HepG2 (cell line): ENCODE data around the gene ZNF282. TPM values are rescaled to one million over a fixed set of nuclear protein-coding genes. Genes with fewer than 3 reads are reported as not detected.

Source experiments
- CREB1 ChIP-seq, 2 experiments: fragments of 450-650 bp in 1 of 2; IDR thresholded peaks; 2 replicates each; pipeline ENCODE4 v1.6.1; 2016 to 2017; ENCODE audit warnings: control low read depth in 1 of 2, mild to moderate bottlenecking in 1 of 2, missing compliant biosample characterization in 1 of 2, missing genetic modification characterization in 1 of 2
- ETV5 ChIP-seq: IDR thresholded peaks from 2 replicates; pipeline ENCODE4 v1.6.1; 2018; ENCODE audit warnings: missing biosample characterization, missing genetic modification reagents, inconsistent platforms, borderline replicate concordance
- GATAD2A ChIP-seq: IDR thresholded peaks from 2 replicates; pipeline ENCODE4 v1.6.1; 2016
- HNRNPH1 ChIP-seq: fragments of 200-400 bp; formaldehyde crosslinking; optimal IDR thresholded peaks from 2 replicates; pipeline ENCODE3; 2017; ENCODE audit warnings: mild to moderate bottlenecking, low read depth, low read length
- KDM1A ChIP-seq: IDR thresholded peaks from 2 replicates; pipeline ENCODE4 v1.6.1; 2016; ENCODE audit warnings: missing compliant biosample characterization
- MAFF ChIP-seq: IDR thresholded peaks from 2 replicates; pipeline ENCODE4 v1.6.1; 2011; ENCODE audit warnings: low read depth, low read length, improper control_type of control experiment
- NR1H2 ChIP-seq: sonication (generic); formaldehyde crosslinking; IDR thresholded peaks from 2 replicates; pipeline ENCODE4 v1.8.1; 2022; ENCODE audit warnings: low read depth, missing genetic modification reagents, borderline replicate concordance
- PATZ1 ChIP-seq: sonication (generic); formaldehyde crosslinking; IDR thresholded peaks from 2 replicates; pipeline ENCODE4 v1.4.0; 2020; ENCODE audit warnings: missing genetic modification reagents
- PITX1 ChIP-seq: sonication (generic); formaldehyde crosslinking; IDR thresholded peaks from 2 replicates; pipeline ENCODE4 v1.5.1; 2020; ENCODE audit warnings: mild to moderate bottlenecking, missing genetic modification reagents
- RFX5 ChIP-seq: IDR thresholded peaks from 2 replicates; pipeline ENCODE4 v1.6.1; 2011; ENCODE audit warnings: low read depth, low read length, improper control_type of control experiment
- TFDP2 ChIP-seq: sonication (generic); formaldehyde crosslinking; IDR thresholded peaks from 2 replicates; pipeline ENCODE4 v1.4.0; 2020; ENCODE audit warnings: missing genetic modification reagents
- TRIM24 ChIP-seq: sonication (generic); formaldehyde crosslinking; IDR thresholded peaks from 2 replicates; pipeline ENCODE4 v1.8.0; 2022; ENCODE audit warnings: mild to moderate bottlenecking, missing genetic modification reagents
- ZNF24 ChIP-seq: fragments of 450-650 bp; IDR thresholded peaks from 2 replicates; pipeline ENCODE4 v1.6.1; 2017; ENCODE audit warnings: antibody characterized with exemption, mild to moderate bottlenecking
- ZNF572 ChIP-seq: sonication (generic); formaldehyde crosslinking; IDR thresholded peaks from 2 replicates; pipeline ENCODE4 v1.5.1; 2020; ENCODE audit warnings: mild to moderate bottlenecking, missing genetic modification reagents
- ZNF652 ChIP-seq: IDR thresholded peaks from 2 replicates; pipeline ENCODE4 v1.6.1; 2016; ENCODE audit warnings: low read depth, borderline replicate concordance
- polyA plus RNA-seq, 8 experiments: library from polyadenylated mRNA; depleted of rRNA in 3 of 8; stranded (reverse) in 7 of 8; unstranded in 1 of 8; fragments of >200 nt; fragmentation: Illumina TruSeq in 4 of 8; extraction: Trizol in 4 of 8; gene quantifications; 2 replicates each; pipeline versions ENCODE4 v1.2.1 to v1.2.3, GENCODE V29; 2011 to 2016; ENCODE audit warnings: low read depth in 4 of 8, missing spikeins in 1 of 8, mixed read lengths in 1 of 8; ENCODE audit not compliant: insufficient read depth in 1 of 8
- total RNA-seq, 5 experiments: library from RNA; depleted of rRNA; stranded (reverse); fragments of >200 nt; fragmentation: Illumina TruSeq; extraction: Trizol; gene quantifications; 2 replicates each; pipeline ENCODE4 v1.2.3, GENCODE V29; 2016; ENCODE audit warnings: low read depth in 1 of 5
- TF ChIP-seq, protein P1 (sequence below): sonication (generic); formaldehyde crosslinking; IDR thresholded peaks from 2 replicates; pipeline ENCODE4 v1.4.0; 2020; ENCODE audit warnings: missing genetic modification reagents
- TF ChIP-seq, protein P2 (sequence below): sonication (generic); formaldehyde crosslinking; IDR thresholded peaks from 2 replicates; pipeline ENCODE4 v1.5.0; 2020; ENCODE audit warnings: missing genetic modification reagents, mild to moderate bottlenecking, borderline replicate concordance
- TF ChIP-seq, protein P3 (sequence below): IDR thresholded peaks from 2 replicates; pipeline ENCODE4 v1.6.1; 2012; ENCODE audit warnings: inconsistent platforms
- TF ChIP-seq, protein P4 (sequence below): sonication (generic); formaldehyde crosslinking; IDR thresholded peaks from 2 replicates; pipeline ENCODE4 v1.4.0; 2020; ENCODE audit warnings: mild to moderate bottlenecking, low read depth, missing genetic modification reagents
- TF ChIP-seq, protein P5 (sequence below): sonication (generic); formaldehyde crosslinking; IDR thresholded peaks from 2 replicates; pipeline ENCODE4 v1.4.0; 2020; ENCODE audit warnings: mild to moderate bottlenecking, missing genetic modification reagents

ZNF282 gene
- total and polyA plus RNA-seq, 2 of the 13 experiments (the other 11 are each of a cell fraction or from before 2014, with no cell fraction given), result 9.1 to 20.9 TPM

GRCh38 chr7:149239345-149240143, 44.2 kb downstream of the ZNF282 start, which contains the start of gene ZNF212 (continued):
- TF ChIP-seq, protein P1, sequence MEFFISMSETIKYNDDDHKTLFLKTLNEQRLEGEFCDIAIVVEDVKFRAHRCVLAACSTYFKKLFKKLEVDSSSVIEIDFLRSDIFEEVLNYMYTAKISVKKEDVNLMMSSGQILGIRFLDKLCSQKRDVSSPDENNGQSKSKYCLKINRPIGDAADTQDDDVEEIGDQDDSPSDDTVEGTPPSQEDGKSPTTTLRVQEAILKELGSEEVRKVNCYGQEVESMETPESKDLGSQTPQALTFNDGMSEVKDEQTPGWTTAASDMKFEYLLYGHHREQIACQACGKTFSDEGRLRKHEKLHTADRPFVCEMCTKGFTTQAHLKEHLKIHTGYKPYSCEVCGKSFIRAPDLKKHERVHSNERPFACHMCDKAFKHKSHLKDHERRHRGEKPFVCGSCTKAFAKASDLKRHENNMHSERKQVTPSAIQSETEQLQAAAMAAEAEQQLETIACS (CRISPR knock-in tag), result no peak
- TF ChIP-seq, protein P2, sequence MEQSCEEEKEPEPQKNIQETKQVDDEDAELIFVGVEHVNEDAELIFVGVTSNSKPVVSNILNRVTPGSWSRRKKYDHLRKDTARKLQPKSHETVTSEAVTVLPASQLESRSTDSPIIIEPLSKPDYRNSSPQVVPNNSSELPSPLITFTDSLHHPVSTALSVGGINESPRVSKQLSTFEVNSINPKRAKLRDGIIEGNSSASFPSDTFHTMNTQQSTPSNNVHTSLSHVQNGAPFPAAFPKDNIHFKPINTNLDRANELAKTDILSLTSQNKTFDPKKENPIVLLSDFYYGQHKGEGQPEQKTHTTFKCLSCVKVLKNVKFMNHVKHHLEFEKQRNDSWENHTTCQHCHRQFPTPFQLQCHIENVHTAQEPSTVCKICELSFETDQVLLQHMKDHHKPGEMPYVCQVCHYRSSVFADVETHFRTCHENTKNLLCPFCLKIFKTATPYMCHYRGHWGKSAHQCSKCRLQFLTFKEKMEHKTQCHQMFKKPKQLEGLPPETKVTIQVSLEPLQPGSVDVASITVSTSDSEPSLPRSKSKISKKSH, result no peak
- TF ChIP-seq NR1H2 (0 out of 2 replicates have a peak, but pooled peaks have one; percentile 63), CREB1 (IDR thresholded peaks at IDR 0.05) (no peak), CREB1 (CRISPR knock-in tag; IDR thresholded peaks at IDR 0.05) (peak; percentile 56; the same call in 1 of the 2 replicates), KDM1A (CRISPR knock-in tag) (no peak), RFX5 (no peak), PATZ1 (CRISPR knock-in tag) (peak; percentile 55), ZNF24 (no peak), ZNF572 (CRISPR knock-in tag) (no peak), ETV5 (peak; percentile 53), MAFF (no peak), PITX1 (CRISPR knock-in tag) (peak; percentile 44; the same call in 1 of the 2 replicates), TFDP2 (no peak), TRIM24 (no peak), GATAD2A (CRISPR knock-in tag) (peak; percentile 66), HNRNPH1 (no peak), ZNF652 (no peak)
- TF ChIP-seq, protein P3, sequence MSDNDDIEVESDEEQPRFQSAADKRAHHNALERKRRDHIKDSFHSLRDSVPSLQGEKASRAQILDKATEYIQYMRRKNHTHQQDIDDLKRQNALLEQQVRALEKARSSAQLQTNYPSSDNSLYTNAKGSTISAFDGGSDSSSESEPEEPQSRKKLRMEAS, result peak; percentile 83
- TF ChIP-seq, protein P4, sequence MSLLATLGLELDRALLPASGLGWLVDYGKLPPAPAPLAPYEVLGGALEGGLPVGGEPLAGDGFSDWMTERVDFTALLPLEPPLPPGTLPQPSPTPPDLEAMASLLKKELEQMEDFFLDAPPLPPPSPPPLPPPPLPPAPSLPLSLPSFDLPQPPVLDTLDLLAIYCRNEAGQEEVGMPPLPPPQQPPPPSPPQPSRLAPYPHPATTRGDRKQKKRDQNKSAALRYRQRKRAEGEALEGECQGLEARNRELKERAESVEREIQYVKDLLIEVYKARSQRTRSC, result no peak
- TF ChIP-seq, protein P5, sequence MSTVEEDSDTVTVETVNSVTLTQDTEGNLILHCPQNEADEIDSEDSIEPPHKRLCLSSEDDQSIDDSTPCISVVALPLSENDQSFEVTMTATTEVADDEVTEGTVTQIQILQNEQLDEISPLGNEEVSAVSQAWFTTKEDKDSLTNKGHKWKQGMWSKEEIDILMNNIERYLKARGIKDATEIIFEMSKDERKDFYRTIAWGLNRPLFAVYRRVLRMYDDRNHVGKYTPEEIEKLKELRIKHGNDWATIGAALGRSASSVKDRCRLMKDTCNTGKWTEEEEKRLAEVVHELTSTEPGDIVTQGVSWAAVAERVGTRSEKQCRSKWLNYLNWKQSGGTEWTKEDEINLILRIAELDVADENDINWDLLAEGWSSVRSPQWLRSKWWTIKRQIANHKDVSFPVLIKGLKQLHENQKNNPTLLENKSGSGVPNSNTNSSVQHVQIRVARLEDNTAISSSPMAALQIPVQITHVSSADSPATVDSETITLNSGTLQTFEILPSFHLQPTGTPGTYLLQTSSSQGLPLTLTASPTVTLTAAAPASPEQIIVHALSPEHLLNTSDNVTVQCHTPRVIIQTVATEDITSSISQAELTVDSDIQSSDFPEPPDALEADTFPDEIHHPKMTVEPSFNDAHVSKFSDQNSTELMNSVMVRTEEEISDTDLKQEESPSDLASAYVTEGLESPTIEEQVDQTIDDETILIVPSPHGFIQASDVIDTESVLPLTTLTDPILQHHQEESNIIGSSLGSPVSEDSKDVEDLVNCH (CRISPR knock-in tag), result no peak
